Stimulated activated CD4-positive, alpha-beta T cell treated with anti-CD3 and anti-CD28 coated beads, Interleukin-1b, Interleukin-23, amount 100 ng/mL, for 1 hour (primary cell): ENCODE results near the gene ADAMTS20.
"Not testable (repeated sequence)": the region's sequence is repeated elsewhere in the genome, so short reads cannot be mapped to it uniquely, and the experiment has no call there.

ENCODE experiments used
- DNase-seq, 2 donors: peaks; one replicate each; pipeline ENCODE4 v3.0.0-alpha.2; 2020; ENCODE audit warnings: low read depth in 2 of 2

The ADAMTS20 gene

GRCh38 chr12:43551971-43552559 is at the start of gene ADAMTS20:
Gene ADAMTS20, minus strand, starts transcription at chr12:43552203. Its CDS starts 282 bp downstream, at chr12:43551921.
- DNase-seq: no peak

- DNase-seq: no peak
Observed at GRCh38 chr12:43599708-43600107, 47.7 kb upstream of the ADAMTS20 start.

- no peak for DNase-seq
Observed at GRCh38 chr12:43599066-43599465, 47.1 kb upstream of the ADAMTS20 start.

- DNase-seq: no peak
Observed at GRCh38 chr12:43590307-43590706, 38.3 kb upstream of the ADAMTS20 start.

- no peak for DNase-seq
Observed at GRCh38 chr12:43586646-43587245, 34.7 kb upstream of the ADAMTS20 start.

GRCh38 chr12:43585676-43586075 is 33.7 kb upstream of the ADAMTS20 start:
- no peak for DNase-seq

- DNase-seq: no peak
Observed at GRCh38 chr12:43580601-43581000, 28.6 kb upstream of the ADAMTS20 start.

- DNase-seq: no peak
Observed at GRCh38 chr12:43579206-43579605, 27.2 kb upstream of the ADAMTS20 start.

GRCh38 chr12:43578782-43579181 is 26.8 kb upstream of the ADAMTS20 start:
- DNase-seq: no peak

- no peak for DNase-seq
Observed at GRCh38 chr12:43577381-43577780, 25.4 kb upstream of the ADAMTS20 start.

GRCh38 chr12:43576162-43576561 is 24.2 kb upstream of the ADAMTS20 start:
- DNase-seq: no peak

- no peak for DNase-seq
Observed at GRCh38 chr12:43571885-43572284, 19.9 kb upstream of the ADAMTS20 start.

- no peak for DNase-seq
Observed at GRCh38 chr12:43556057-43556456, 4.1 kb upstream of the ADAMTS20 start.

- no peak for DNase-seq
Observed at GRCh38 chr12:43551279-43551970, 578 bp downstream of the ADAMTS20 start.

GRCh38 chr12:43550831-43551271 is 1.2 kb downstream of the ADAMTS20 start:
- no peak for DNase-seq

GRCh38 chr12:43544703-43545102 is 7.3 kb downstream of the ADAMTS20 start:
- no peak for DNase-seq

- DNase-seq: no peak
Observed at GRCh38 chr12:43540470-43540869, 11.5 kb downstream of the ADAMTS20 start.

- not testable (repeated sequence) for DNase-seq
Observed at GRCh38 chr12:43537675-43538074, 14.3 kb downstream of the ADAMTS20 start.

- DNase-seq: no peak
Observed at GRCh38 chr12:43516045-43516444, 36.0 kb downstream of the ADAMTS20 start.

GRCh38 chr12:43501703-43502102 is 50.3 kb downstream of the ADAMTS20 start:
- DNase-seq: no peak

- DNase-seq: no peak
Observed at GRCh38 chr12:43493261-43493797, 58.7 kb downstream of the ADAMTS20 start.

GRCh38 chr12:43482311-43483085 is 69.5 kb downstream of the ADAMTS20 start:
- DNase-seq: no peak
